ENCODE data around the gene FAM114A2.

- TF ChIP-seq, protein P1, sequence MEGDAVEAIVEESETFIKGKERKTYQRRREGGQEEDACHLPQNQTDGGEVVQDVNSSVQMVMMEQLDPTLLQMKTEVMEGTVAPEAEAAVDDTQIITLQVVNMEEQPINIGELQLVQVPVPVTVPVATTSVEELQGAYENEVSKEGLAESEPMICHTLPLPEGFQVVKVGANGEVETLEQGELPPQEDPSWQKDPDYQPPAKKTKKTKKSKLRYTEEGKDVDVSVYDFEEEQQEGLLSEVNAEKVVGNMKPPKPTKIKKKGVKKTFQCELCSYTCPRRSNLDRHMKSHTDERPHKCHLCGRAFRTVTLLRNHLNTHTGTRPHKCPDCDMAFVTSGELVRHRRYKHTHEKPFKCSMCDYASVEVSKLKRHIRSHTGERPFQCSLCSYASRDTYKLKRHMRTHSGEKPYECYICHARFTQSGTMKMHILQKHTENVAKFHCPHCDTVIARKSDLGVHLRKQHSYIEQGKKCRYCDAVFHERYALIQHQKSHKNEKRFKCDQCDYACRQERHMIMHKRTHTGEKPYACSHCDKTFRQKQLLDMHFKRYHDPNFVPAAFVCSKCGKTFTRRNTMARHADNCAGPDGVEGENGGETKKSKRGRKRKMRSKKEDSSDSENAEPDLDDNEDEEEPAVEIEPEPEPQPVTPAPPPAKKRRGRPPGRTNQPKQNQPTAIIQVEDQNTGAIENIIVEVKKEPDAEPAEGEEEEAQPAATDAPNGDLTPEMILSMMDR (IDR thresholded peaks at IDR 0.05) = no peak
- TF ChIP-seq POLR2A (IDR thresholded peaks at IDR 0.05) = no peak
Observed at GRCh38 chr5:154063372-154063771, 24.7 kb upstream of the FAM114A2 start.
